Mammary epithelial cell (primary cell): Measurements from ENCODE around the gene HPN.

ENCODE experiments used
- CTCF ChIP-seq, 2 donors: IDR thresholded peaks in 1 of 2; conservative IDR thresholded peaks in 1 of 2; 2 replicates each; pipeline ENCODE4 v1.5.1; 2011 to 2012; ENCODE audit warnings: inconsistent platforms in 2 of 2, low read length in 2 of 2, mild to moderate bottlenecking in 2 of 2, control low read depth in 1 of 2, low read depth in 1 of 2; ENCODE audit not compliant: insufficient read depth in 1 of 2; ENCODE audit errors: extremely low read depth in 1 of 2
- EZH2 ChIP-seq: IDR thresholded peaks from 2 replicates; pipeline ENCODE4 v1.6.1; 2012; ENCODE audit warnings: low read length, inconsistent platforms, borderline replicate concordance

GRCh38 chr19:34995551-34995950, 46.0 kb upstream of the HPN start:
- no peak for TF ChIP-seq CTCF (conservative IDR thresholded peaks at IDR 0.05 in 1 of 2, IDR thresholded peaks at IDR 0.05 in 1 of 2; ENCODE audit: extremely low read depth in 1 of 2, insufficient read depth in 1 of 2, low read depth in 1 of 2, low read length in 2 of 2)
- no peak for TF ChIP-seq EZH2
